ENCODE data around the gene SDC3.

SDC3 gene

DNA sequence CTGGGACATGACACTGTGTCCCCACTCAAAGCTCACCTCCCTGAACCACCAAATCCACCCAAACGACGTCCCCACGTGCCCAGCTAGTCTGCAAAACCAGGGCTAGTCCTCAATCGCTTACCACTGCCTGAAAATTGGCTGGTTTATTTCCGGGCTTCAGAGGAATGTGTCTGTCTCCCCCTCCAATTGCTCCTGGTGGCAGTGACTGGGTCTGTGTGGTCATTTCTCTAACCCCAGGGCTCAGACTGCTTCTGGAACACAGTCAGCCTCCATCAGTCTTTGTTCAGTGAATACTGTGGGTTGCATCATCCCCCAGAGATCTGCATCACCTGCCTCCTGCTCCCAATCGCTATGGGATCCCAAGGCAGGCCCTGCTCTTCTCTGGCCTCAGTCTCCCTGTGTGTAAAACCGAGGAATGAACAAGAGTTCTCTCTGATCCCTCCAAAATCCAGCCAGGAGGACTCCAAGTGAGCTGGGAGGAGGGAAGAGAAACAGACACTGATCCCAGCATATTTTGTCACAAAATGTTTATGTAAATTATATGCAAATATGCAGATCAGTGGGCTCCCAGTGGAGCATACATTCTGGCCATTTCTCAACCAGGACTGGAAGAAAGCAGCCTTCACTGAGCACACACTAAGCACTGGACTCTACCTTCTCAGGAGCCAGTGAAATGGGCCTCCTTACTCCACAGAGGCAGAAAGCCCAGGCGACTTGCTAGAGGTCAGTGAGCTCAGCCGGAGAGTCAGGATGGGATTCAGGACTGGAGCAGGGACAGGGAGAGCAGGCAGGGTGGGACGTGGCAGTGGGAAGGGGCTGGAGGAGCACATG, 20.9 kb downstream of the SDC3 start:
- no peak for ATAC-seq

DNA sequence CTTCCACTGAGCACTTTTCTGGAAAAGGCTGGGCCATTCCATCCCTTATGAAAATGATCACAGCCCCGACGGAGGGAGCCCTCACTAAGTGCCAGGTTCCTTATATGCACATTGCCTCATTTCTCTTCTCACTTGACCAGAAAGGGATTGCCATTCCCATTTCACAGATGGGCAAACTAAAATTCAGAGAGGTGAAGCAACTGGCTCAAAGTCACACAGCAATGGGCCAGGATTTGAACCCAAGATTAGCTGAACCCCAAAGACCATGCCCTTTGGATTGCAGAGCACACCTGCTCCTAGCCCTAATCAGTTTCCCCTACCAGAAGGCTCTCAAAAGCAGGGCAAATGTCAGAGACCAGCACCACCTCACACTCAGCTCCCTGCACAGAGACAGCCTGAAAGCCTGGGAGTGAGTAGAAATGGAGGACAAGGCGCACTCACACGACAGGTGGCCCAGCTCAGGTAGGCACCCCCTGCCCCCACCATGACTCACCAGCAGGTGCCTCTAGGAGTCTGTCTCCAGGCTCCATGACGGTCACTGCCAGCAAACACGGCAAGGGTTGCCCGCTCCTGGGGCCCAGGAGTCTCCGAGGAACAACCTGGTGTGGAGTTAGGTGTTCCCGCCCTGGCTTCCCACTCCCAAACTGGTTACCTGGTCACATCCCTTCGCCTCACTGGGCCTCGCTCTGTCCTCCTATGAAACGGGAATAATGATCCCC, 21.7 kb downstream of the SDC3 start:
- ATAC-seq = no peak

DNA sequence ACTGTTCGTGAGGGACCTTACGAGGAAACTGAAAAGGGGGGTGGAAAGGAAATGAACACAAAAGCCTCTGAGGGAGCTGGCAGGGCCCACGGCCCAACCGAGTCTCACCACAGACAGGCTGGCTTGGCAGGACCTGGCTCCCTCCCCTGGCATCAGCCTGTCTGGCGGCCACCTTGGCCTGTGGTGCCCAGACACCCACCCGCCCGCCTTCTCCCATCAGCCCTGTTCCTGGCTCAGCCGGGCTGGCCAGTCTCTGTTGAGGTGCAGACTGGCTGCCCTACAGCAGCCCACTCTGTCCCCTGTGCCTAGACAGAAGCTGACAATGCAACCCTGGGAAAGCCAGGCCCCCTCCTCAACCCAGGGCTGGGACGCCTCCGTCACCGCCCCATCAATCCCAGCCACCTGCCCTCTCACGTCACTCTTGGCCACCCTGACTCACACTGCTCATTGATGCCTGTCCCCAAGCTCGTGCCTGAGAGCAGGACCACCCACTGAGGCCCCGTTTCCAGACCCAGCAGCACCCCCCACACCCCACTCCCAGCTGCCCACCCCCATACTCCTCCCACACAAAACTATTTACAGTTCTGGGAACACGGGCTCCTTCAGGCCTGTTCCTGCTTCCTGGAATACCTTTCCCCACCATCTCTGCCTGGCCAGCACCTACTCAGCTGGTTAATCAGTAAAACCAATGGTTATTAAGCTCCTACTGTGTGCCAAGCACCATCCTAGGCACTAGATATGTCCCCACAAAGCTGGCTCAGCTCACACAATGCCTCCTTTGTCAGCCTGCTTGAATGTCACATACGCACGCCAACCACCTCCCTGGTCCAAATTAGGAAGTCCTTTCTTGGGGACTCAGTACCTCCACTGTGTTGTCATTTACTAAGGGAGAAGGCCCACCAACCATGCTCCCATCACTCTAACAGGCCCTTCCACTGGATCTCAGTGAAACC, 22.7 kb downstream of the SDC3 start:
- no peak for ATAC-seq

DNA sequence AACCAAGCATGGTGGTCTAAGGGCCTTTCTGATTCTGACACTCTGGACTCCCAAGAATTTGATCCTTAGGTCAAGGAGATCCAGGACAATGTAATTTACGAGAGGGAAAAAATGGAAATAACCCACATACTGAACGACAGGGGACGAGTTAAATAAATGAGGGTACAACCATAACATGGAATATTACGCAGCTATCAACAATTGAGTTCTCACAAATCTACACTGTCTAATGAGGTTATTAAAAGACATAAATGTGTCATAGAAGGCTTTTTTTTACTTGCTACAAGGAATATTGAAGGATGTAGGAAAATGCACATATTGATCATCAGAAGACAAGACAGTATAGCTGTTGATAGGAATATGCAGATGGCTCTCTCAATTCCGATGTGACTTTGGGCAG, 23.8 kb downstream of the SDC3 start:
- ATAC-seq = no peak

DNA sequence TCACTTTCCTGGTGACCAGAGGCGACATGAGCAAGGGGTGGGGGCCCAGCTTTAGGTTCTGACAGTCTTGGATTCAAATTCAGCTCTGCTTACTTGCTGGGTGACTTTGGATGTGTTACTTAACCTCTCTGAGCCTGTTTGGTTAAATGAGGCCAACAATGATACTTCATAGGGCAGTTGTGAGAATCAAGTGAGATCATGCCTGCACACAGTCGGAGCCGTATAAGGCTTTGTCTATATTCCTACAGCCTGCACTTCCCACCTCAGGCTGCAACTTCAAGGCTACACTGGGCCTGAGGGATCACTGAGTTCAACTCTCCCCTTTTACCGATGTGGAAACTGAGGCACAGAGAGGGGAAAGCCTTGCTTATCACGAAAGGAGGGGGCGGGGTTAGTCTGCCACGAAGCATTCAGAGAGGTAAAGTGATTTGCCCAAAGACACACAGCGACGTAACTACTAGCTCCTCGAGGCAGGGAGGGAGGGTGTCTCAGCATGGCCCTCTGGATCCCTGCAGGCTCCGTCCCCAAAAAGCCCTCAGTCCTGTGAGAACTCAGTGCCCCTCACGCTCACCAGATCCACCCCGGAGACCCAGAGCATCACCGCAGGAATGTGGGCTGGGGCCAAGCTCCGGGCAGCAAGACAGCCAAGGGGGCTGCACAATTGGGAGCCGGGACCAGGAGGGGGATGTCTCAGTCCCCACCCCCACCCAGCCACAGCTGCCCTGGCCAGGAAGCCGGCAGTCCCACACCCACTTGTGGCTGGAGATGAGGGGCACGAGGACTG, 25.0 kb downstream of the SDC3 start:
- ATAC-seq = no peak

DNA sequence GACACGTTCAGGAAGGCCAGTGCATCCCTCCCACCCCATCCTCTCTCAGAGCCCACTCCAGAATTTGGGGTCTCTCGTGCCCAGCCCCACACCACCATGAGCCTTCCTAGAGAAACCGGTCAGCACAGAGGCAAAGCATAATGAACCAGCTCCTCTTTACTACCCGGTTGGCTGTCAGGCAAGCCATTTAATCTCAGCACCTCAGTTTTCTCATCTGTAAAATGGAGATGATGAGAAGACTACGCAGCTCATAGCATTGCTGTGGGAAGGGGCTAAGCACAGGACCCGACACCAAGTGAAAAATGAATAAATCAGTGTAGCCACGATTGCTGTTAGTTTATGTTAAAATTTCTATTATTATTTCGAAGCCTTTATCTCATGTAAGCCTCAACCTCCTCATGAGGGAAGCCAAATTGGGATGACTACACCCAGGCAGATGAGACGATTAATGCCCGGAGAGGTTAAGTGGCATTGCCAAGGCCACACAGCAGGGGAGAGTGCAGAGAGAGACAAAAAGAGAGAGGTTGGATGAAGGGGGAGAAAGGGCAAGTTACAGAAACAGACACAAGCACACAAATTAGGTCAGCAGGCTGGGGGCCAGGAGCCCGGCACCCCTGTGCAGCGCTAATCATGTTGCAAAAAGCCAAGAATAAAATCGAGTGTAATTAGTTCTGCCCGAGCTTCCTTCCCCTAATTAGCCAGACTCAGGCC, 25.7 kb downstream of the SDC3 start:
- no peak for ATAC-seq

DNA sequence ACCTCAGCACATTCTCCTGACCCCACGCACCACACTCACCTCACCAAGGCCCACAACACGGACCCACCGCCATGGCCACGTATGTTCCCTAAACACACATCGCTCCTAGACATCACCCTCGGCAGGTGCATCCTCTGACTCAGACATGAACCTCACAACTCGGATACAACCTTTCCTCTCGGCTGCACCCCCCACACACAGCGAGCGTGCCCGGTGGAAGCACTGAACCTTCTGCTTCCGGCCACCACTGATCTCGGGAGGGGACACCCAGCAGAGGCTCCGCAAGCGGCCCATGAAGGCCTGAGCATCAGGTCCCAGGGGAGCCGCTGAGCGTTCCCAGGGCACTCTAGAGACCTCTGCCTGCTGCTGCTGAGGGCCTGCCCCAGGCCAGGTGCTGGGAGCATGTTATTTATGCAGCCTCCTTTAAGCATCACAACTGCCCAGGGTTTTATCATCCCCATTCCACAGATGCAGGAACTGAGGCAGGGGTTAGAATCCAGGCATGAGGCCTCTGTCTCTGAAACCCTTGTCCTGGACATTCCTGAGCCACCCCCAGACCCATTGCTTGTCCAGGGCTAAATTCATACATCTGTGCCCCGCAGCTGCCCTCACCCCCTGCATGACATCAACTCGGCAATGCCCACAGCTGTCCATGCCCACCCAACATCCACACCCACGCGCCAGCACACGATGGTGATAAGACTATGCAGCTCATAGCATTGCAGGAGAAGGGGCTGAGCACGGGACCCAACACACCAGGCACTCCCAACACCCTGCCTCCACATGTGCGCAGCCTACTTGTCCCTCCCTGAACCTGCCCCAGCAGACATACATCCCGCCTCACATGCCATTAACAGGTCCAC, 27.0 kb downstream of the SDC3 start:
- ATAC-seq = peak; percentile 35 to 44

DNA sequence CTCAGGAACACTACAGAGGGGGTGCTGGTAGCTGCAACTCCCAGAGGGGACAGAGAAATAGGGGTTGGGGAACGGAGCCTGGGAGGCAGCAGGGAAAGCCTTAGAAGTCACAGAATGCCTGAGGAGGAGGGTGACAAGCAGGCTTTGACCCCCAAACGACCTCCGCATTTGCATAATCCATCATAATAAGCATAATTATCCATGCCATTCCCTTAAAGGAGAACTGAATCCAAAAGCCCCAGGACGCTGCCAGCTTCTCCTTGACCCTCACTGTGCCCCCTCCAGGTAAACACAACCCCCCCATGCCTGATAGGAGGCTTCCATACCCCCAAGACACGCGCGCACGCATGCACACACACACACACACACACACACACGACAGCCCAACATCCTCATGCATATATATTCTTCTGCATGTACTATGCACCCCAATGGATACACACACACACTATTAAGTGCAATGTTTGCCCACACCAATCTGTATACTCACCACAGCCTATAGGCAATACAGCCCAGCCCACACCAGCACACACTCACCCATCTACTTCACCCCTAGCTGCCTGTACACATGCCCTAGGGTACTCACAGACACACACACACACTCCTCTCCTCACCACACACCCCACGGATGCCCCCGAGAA, 27.8 kb downstream of the SDC3 start:
- ATAC-seq = no peak

DNA sequence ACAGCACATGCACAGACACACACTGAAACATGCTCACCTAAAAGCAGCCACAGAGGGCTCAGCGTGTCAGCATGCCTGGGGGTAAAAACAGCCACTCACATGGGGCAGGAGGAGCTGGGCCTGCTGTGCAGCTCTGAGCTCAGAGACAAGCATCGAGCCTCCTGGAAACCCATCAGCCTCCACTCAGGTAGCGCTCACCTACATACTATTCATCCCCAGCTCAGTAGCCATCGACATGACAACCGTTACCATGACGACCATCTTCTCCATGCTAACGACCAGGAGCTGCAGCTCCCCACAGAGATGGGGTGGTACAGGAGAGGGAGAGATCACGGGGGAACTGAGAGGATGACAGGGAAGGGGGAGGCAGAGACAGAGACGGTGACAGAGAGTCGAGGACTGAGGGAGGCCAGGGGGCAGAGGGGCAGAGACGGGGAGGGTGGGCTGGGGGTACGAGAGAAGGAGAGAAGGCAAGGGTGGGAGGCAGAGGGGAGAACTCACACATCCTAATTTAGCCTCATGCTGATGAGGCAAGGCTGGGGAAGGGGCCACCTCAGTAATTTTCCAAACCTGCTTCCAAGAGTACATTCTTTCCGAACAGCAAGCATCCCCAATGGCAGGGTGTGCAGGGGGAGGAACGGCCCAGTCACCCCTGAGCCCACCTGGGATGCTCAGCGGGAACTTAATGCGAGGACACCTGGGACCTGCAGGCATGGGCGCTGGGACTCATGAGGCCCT, 28.4 kb downstream of the SDC3 start:
- ATAC-seq = no peak

DNA sequence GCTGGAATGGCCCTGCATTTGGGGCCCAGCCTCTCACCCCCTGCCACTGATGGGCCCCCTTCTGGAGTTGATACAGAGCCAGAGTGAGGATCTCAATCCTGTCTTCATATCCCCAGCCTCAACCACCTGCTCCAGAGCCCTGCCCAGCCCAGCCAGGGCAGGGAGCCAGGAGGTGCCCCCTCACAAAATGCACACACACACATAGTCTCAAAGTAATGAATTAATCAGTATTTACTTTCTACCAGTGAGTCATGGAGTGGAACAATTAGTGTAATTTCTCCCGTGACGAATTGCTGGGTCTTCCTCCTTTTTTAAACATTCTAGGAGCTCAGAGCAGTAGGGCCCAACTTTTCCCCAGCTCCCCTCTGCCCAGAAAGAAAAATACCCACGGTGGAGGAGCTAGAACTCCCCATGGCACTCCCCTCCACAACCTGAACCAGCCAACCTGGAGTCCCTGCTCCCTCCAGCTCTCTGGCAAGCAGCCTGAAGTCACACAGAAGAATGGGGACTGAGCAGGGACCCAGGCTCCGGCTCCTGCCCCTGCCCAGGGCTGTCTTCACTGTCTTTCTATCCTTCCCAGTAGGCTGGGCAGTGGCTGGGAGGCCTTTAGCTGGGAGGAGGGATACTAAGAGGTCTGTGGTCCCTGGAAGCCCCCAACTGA, 29.3 kb downstream of the SDC3 start:
- no peak for ATAC-seq

DNA sequence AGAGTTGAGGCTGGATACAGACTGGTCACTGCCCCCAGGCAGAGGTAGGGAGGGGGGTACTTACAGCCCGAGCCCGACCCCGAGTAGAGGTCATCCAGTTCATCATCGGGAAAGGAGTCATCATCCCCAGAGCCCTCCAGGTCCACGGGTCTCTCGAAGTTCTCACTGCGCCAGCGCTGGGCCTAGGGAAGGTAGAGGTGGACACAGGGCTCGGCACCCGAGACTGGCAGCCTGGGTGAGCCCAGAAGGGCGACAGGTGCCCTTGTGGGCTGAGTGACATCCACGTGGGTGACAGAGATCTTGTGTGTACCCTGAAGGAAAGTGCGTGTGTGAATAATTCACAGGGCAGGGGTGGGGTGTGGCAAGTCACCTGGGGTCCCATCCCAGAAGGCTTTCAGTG, 30.0 kb downstream of the SDC3 start:
- no peak for ATAC-seq

DNA sequence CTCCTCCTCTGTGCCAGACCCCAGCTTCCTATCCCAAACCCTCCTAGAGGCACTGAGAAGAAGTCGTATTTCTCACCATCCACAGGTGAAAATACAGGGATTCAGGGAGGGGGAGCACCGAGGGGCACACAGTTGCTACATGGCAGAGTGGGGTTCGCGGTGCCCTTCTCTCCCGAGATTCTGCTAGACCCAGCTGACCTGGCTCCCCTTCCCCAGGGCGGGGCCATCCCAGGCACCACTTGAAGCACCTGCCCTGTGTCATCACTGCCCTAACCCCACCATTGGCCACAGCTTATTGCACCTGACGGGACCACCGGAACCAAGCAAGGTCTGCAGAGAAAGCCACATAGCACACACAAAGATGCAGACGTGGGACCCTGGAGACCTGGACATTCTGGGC, 30.5 kb downstream of the SDC3 start:
- ATAC-seq = no peak

DNA sequence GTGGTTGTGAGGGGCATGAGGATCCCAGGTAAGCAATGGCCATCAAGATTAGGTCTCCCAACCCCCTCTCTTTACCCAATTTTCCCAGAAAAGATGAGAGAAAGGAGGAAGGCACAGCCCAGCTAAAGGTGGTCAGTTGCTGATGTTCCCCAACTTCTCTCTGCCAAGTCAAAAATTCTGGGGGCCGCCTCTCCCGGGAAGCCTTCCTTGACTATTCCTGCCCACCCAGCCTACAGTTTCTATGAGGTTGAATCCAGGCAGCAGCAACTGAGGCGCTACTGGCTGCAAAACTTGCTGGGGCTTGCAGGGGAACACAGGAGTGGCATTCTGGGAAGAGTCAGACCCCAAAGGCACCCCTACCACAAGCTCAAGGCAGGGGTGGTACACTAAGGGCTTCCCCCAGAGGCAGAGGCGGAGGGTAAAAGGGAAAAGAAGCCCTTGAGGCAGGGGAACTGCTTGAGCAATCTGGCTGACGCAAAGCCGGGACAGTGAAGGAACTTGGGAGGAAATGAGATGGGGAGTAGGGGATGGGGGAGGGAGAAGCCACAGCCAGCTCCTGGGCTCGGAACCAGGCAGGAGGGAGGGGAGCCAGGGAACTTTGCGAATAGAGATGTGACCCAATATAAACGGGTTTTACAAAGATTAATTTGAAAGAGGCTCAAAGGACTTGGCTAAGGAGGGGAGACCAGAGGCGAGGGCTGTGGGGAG, 31.2 kb downstream of the SDC3 start:
- ATAC-seq = no peak

DNA sequence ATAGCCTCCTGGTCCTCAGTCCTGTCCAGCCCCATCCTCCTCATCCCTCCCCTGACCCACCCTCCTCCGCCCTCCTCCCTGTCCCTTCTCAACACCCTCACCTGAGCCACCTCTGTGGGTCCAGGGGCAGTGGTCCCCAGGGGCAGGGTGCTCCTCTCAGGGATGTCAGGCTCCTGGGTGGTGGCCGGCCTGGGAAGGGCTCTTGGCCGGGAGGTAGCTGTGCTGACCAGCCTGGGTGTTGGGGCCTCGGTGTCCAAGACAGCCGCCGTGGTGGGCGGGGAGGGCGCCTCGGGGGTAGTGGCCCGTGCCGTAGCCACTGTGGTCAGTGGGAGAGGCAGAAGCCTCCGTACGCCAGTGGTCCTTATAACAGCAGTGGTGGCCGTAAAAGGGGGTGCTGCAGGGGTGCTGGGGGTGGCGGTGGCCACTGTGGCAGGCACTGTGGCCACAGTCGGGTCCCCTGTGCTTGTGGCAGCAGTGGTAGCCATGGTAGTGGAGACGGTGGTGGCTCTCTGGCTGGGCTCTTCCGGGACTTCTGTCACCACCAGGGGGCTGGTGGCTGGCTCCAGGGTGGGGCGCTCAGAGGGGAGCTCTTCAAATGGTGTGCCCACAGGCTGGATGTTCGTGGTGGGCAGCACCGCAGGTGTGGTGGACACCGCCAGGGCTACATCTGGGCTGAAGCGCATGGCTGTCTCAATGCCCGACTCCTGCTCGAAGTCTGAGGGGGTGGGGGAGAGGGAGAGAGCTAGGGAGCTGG, 31.9 kb downstream of the SDC3 start:
- no peak for ATAC-seq

DNA sequence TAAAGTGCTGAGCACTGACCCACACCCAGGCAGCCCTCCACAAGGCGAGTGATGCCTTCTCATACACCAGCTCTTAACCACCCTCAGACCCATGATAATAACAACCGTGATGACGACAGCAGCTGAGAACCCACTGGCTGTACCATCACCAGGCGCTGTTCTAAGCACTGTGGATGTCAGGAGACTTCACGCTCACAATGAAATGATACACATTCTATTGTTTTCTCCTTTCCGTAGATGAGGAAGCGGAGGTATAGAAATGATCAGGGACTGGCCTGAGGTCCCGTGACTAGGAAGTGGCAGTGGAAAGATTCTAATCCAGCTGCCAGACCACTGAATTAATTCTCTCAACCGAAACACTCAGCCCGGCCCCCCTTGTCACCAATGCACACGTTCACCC, 32.6 kb downstream of the SDC3 start:
- no peak for ATAC-seq

DNA sequence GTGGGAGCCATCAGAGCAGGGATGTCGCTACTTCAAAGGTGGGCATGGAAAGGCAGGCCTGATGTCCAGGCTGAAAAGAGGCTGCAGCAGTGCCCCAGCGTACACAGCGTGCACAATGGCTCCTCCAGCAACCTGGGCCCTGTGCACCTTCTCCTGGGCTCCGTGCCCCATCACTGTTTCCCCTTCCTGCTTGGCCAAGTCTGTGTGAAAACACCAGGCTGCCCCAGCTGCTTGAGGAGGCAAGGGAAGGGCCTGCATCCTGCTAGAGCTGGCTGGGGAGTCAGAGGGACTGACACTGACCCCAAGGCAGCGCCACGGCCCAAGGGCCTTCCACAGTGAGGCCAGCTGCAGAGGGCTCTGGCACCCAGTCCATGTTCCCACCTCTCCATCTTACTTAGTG, 33.4 kb downstream of the SDC3 start:
- no peak for ATAC-seq

DNA sequence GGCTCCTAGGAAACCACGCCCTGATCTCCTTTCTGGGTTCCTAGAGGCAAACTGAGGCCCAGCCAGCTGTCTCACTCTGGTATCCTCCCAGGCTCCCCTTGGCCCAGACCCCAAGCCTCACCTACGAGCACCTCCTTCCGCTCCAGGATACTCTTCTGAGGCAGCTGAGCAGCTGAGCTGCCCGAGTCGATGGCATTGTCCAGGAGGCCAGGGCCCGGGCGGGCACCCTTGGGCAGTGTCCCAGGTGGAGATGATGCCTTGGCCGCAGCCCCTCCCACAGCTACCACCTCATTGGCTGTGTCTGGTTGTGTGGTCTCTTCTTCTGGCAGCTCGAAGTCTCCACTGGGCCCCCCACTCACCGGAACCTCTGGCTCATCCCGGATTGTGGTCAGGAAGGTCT, 34.4 kb downstream of the SDC3 start:
- ATAC-seq = no peak

DNA sequence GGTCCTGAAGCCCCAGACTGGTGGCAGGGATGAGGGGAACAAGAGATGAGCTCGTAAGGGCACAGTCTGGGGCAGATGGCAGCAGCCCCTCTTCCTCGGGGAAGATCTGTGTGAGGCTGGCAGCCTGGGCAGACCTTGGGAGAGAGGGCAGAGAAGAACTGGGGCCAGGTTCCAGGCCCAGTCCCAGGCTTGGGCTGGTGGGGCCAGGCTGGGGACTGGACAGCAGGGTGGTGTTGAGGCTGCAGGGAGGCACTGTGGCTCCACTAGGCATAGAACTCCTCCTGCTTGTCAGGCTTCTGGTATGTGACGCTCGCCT, 35.7 kb downstream of the SDC3 start:
- no peak for ATAC-seq

Data from activated CD4-positive, CD25-positive, alpha-beta regulatory T cell treated with anti-CD3 and anti-CD28 coated beads, Interleukin-2, amount 50 U/mL, for 24 hours (primary cell).